NOMO-1 (cell line): ENCODE measurements around the gene UNC45A.

Experiments
- DNase-seq, 2 experiments: peaks; one replicate each; lab custom pipeline; 2025; ENCODE audit not compliant: unreplicated experiment in 2 of 2; lab: John Stamatoyannopoulos, UW

Gene UNC45A

GRCh38 chr15:90957791-90958190, 22.7 kb downstream of the UNC45A start:
- DNase-seq: no peak

DNA sequence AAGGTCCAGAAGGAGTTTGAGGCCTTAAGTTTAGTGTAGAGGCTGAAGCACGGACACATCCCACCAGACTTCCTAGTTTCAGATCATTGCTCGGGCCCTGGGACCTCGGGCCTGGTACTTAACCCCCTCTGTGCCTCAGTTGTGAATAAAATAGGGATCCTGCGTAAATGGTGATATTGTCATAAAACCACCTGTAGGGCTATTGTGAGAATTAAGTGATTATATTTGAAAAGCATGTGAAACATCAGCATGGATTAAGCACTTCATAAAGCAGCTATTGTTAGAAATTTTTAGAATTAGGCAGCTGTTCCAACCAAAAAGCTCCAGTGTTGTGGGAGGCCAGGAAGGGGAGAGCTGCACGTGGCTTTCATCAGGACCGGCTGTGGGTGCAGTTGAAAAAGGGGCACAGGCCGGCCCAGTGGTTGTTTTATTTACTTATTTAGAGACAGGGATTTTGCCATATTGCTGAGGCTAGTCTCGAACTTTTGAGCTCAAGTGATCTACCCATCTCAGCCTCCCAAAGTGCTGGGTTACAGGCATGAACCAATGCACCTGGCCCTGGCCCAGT, 24.0 kb downstream of the UNC45A start:
- no peak for DNase-seq

DNA sequence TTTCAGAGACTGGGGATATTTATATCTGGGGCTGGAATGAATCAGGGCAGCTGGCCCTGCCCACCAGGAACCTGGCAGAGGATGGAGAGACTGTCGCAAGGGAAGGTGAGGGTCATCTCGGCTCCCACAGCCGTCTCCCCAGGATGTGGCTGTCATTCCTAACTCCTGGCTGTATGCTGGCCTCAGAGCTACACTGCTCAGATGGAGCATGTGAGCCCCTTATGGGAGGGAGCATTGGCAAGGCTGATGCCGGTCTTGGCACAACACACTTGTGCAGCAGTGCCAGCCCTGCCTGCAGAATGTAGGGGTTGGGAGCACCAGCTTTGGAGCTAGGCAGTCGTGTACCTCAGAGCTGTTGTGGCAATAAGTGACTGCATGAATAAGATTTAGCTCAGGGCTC, 24.8 kb downstream of the UNC45A start:
- no peak for DNase-seq

DNA sequence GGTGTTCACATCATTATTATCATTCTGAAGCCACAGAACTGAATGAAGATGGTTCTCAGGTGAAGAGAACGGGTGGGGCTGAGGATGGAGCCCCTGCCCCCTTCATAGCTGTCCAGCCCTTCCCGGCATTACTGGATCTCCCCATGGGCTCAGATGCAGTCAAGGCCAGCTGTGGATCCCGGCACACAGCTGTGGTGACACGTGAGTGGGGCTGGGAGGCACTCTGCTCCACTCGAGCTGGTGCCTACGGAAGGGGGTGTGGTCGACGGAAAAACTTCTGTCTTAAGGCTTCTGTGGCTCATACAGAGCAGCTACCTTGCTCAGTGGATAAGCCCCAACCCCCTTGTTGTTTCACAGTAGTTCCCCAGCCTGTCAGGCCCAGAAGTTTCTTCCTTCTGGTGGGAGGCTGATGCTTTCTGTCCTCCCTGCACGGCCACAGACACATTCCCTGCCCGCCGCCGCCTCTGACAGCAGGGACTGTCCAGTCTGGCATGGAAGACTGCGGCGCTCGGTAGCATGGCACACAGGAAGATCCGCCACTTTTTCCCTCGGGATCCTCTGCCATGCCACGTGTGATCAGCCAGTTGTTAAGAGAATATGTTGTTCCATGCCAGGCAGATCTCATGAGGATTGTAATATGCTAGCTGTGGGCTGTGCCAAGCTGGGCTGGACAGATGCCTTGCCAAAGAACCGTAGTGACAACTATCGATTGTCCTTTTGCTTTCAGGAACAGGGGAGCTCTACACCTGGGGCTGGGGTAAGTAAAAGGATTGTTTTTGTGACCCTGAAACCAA, 25.4 kb downstream of the UNC45A start:
- DNase-seq: no peak

DNA sequence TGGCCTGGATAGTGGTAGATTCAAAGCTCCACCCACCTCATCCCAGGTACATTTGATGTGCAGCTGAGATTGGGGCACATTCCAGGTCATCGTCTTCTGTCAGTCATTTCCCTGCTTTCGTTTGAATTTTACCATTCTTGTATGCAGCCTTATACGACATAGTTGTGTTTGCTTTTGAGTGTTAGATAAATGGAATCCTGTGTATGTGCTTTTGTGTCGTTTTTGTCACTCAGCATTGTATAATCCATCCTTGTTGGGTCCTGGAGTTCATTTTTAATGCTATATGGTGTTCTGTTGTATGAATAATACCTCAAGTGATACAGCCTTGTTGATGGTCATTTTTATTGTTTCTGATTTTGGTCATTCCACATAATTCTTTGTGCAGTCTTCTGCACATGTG, 26.9 kb downstream of the UNC45A start:
- DNase-seq: no peak

DNA sequence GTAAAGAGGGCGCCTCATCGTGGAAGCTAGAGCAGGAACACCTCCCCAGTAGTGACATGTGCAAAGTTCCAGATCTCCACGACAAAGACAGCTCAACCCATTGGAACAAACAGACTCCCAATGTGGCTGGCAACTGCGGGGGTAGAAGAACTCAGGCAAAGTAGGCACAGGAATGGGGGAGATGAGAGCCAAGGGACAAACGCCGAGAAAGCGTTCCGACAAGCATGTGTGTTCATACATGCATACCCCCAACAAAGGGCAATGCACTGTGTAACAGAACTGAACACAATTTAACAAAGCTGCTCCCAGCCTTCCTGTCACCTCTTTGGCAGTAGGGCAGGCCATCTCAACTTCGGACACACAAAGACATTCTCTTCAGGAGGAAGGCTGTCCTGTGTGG, 31.2 kb downstream of the UNC45A start:
- DNase-seq: no peak

- no peak for DNase-seq
Measured at GRCh38 chr15:90967206-90967605, 32.1 kb downstream of the UNC45A start.

GRCh38 chr15:90968434-90968833, 33.3 kb downstream of the UNC45A start:
- DNase-seq: no peak

- DNase-seq: no peak
Measured at GRCh38 chr15:90970274-90970673, 35.2 kb downstream of the UNC45A start.

- DNase-seq: no peak
Measured at GRCh38 chr15:90972133-90972532, 37.0 kb downstream of the UNC45A start.

DNA sequence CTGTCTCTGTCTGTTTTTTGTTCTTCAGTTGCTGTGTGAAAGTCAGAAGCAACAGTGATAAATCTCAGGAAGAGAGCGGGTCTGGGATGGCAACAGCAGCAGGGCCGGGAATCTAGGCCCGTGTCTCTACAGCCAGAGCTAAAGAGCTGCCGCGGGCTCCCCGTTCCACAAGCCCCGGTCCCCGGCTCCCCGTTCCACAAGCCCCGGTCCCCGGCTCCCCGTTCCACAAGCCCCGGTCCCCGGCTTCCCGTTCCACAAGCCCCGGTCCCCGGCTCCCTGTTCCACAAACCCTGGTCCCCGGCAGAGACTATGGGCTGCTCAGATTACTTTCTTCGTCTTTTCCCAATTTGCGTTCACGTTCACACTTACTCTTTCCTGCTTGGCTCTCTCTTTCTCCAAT, 39.1 kb downstream of the UNC45A start:
- no peak for DNase-seq

DNA sequence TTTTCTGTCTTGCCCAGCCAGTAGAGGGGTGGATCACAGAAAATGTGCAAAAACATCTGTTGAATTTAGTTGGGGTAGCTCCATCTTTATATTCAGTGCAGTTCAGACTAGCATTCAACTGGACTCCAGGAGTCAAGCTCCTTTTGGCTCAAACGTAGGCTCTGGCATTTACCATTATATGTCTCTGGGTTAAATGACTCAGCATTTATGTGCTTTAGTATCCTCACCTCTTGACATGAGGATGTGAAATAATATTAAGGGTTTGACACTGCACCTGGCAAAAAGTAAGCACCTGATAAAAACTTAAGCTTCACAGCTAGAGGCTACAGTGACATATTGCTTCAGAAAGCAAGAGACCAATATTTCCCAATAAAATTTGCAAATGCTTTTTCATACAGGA, 44.5 kb downstream of the UNC45A start:
- DNase-seq: no peak

GRCh38 chr15:90981681-90982080, 46.6 kb downstream of the UNC45A start:
- DNase-seq: peak in 1 of 2 experiments; percentile 25

DNA sequence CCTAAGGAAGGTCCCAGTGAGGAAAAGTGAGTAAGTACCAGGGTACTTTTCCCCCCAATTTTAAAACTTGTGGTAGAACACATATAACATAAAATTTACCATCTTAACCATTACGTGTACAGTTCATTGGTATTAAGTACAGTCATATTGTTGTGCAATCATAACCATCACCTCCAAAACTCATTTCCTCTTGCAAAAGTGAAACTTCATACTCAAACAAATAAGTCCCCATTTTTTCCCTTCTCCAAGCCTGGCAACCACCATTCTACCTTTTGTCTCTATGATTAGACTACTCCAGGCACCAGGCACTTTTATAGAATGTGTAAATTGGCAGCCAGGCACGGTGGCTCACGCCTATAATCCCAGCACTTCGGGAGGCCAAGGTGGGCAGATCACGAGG, 47.0 kb downstream of the UNC45A start:
- peak in 1 of 2 experiments; percentile 78 for DNase-seq

DNA sequence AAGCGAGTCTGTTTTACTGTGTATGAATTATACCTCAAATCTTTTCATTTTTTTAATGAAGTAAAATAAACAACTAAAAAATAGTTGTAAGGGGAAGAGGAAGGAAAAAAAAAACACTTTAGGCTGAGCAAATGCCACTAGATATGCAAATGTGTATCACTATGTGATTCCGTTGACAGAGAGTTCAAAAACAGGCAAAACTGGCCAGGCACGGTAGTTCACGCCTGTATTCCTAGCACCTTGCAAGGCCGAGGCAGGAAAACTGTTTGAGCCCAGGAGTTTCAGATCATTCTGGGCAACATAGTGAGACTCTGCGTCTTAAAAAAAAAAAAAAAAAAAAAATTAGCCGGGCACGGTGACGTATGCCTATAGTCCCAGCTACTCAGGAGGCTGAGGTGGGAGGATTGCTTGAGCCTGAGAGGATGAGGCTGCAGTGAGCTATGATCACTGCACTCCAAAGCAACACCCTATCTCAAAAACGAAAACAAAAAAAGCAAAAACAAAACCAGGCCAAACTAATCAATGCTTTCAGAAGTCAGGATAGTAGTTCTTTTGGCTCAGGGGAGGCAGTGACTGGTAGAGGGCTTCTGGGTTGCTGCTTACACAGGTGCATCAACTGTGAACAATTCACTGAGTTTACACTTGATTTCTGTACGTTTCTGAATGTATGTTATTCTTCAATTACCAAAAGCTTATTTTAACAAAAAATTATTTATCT, 51.9 kb downstream of the UNC45A start:
- DNase-seq: no peak

DNA sequence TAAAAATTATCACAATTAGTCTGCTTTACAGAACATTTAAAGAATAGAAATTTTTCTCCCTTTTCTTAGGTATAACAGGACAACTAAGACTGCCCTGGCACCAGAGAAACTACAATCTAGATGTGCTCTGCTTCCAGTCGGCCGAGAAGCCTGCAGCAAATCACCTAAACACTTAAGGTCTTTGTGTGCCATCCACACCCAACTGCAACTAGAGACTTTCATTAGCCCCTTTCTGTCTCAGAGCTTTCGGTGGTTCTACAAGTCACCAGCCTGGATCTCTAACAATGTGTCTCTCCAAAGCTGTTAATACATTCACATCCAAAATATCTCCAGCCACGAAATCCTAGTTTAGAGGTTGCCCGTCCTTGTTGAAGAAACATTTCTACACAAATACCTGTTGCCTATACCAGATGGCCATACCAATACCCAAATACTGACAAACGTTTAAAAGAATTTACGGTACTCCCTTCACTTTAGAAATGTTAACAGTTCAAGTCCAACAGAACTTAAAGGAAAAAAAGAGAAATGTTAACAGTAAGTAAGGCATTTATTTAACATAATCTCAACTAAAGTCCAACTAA, 52.6 kb downstream of the UNC45A start:
- no peak for DNase-seq

GRCh38 chr15:90988296-90988695, 53.2 kb downstream of the UNC45A start:
- no peak for DNase-seq

DNA sequence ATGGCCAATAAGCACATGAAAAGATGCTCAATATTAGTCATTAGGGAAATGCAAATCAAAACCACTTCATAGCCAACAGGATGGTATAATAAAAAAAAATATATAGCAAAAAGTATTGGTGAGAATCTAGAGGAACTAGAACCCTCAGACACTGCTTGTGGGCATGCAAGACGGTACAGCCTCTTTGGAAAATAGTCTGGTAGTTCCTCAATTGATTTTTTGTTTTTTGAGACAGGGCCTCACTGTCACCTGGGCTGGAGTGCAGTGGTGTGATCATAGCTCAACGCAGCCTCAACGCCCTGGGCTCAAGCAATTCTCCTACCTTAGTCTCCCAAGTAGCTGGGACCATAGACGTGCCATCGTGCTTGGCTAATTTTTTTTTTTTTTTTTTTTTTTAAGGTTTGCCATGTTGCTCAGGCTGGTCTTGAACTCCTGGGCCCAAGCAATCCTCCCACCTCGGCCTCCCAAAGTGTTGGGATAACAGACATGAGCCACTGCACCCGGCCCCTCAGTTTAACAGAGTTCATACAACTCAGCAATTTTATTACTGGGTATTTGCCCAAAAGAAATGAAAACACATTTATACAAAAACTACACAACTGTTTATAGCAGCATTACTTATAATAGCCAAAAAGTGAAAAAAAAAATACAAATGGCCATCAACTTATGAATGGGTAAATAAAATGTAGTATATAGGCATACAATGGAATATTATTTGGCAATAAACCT, 54.1 kb downstream of the UNC45A start:
- no peak for DNase-seq

GRCh38 chr15:90990446-90990845, 55.4 kb downstream of the UNC45A start:
- DNase-seq: no peak

DNA sequence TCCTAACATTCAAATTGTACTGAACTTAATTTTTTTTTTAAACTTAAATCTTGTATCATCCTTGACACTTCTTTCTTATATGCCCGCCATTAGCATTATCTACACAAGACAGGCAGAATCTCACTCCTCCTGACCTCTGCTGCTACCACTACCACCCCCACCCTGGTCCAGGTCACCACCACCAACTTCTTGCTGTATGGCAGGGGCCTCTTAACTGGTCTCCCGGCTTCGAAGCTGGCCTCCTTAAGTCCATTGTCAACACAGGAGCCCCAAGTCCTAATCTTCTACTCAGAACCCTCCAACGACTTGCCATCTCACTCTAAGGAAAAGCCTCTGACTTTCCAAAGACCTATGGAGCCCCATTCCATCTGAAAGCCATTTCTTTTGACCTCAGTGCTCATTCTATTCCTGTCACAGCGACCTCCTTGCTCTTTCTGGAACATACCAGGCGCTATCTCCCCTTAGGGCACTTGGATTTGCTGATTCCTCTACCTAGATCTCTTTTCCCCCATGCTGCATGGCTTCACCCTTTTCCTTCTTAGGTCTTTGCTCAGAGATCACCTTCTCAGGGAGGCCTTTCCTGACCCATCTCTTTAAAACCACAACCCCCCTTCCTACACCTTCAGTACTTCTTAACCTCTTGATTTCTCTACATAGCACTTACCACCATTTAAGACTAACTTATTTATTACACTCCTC, 56.7 kb downstream of the UNC45A start:
- DNase-seq: no peak
